Fibroblast of upper back skin (primary cell): ENCODE measurements around the gene TRIM32.

Experiments
- DNase-seq: peaks from one replicate; pipeline ENCODE4 v3.0.0-alpha.2; 2013

TRIM32 gene, protein sequence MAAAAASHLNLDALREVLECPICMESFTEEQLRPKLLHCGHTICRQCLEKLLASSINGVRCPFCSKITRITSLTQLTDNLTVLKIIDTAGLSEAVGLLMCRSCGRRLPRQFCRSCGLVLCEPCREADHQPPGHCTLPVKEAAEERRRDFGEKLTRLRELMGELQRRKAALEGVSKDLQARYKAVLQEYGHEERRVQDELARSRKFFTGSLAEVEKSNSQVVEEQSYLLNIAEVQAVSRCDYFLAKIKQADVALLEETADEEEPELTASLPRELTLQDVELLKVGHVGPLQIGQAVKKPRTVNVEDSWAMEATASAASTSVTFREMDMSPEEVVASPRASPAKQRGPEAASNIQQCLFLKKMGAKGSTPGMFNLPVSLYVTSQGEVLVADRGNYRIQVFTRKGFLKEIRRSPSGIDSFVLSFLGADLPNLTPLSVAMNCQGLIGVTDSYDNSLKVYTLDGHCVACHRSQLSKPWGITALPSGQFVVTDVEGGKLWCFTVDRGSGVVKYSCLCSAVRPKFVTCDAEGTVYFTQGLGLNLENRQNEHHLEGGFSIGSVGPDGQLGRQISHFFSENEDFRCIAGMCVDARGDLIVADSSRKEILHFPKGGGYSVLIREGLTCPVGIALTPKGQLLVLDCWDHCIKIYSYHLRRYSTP

DNA sequence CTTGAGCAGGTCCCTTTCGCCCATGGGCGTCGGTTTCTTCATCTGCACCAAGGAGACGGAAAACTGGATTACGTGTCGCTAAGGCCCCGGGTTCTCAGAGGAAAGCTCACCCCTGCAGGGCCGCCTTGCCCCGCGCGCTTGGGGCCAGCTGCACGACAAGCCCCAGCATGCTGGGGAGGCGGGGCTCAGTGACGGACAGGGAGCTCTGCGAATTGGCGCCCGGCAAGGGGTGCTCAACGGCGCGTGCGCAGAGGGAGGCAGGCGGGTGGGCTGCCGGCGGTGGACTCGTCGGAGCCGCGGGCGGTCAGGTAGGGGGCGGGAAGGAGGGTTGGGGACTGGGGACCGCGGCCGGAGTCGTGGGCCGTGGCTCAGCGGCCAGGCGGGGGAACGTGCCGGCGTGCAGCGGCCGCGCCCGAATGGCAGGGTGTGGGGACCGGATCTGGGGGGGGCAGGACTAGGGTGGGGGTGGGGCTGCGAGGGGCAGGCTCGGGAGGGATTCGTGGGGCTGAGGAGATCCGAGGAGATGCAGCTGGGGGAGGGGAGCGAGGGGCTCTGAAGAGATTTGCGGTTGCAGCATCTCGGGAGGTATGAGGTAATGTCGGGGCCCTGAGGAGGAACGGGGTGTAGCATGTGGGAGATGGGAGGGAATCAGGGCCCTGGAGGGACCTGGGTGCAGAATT is at the start of gene TRIM32:
TSS of gene TRIM32 (plus strand) at position 232 of the 680 bp plus-strand sequence. CDS start 10,438 bp downstream, outside the sequence.
- peak; percentile 86 for DNase-seq

DNA sequence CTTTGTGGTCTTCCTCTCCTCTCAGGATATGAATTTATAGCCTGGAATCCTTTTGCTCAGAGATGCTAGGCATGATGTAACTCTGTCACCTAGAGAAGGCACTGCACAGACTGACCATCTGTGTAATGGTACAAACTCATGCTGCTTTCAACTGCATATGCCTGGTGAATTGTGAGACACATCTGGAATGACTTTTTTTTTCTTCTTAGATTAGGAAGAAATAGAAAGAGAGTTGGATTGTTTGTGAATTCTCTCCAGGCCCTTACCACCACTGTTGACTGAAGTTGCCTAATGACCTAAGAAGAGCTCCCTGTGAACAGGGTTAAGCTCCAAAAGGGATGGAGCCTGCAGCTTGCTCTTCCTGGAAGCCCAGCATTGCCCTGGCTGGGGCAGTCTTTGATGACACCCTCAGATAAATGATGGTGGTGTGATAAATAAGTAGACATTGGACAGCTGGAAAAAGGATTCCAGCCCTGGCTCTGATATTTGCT is 47.8 kb upstream of the TRIM32 start:
- DNase-seq: peak; percentile 87

DNA sequence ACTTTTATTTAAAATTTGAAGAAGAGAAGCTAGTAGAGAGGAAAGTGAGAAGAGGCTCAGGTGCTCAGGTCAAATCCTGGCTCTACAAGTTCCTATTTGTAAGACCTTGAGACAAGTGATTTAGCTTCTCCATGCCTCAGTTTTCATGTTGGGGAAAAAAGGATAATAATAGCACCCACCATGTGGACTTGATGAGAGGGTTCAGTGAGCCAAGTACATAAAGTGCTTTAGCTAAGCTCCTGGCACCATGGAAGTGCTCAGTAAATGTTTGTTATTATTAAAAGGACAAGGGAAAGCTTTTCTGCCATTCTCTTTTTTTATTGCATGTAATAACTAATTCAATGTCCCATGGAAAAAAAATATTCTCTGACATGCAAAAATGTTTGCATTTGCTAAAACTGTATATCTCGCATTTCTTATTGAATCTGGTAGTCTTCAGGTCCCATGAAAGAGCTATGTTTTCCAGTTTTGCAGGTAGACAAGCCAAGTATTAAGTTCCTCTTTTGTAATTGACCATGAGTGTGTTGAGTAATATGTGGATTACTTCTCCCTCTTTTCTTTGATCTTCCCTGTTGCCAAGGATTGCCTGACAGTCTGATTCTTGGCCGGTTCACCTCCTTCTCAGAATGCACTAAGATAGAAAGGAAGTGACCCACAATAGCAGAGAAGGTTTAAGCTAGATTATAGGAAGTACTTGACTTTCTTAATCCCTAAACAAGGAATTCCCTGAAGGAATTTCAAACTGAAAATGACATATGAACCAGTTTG is 45.6 kb upstream of the TRIM32 start:
- DNase-seq: peak; percentile 46

DNA sequence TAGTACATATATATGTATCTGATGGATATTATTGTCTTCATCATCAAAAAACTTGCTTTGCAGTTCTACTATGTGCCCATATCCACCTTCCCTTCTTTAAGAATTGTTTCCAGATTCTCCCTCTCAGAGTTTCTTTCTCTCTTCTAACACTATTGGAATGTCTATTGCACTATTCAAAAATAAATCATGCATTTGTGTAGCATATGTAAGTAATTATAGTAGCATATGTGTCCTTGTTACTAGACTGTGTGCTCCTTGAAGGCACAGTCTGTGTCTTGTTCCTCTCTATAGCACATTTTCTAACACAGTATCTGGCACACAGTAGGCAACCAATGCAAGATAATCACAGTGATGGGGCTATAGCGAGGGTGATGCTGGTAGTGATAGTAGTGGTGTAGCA is 43.4 kb upstream of the TRIM32 start:
- peak; percentile 84 for DNase-seq

DNA sequence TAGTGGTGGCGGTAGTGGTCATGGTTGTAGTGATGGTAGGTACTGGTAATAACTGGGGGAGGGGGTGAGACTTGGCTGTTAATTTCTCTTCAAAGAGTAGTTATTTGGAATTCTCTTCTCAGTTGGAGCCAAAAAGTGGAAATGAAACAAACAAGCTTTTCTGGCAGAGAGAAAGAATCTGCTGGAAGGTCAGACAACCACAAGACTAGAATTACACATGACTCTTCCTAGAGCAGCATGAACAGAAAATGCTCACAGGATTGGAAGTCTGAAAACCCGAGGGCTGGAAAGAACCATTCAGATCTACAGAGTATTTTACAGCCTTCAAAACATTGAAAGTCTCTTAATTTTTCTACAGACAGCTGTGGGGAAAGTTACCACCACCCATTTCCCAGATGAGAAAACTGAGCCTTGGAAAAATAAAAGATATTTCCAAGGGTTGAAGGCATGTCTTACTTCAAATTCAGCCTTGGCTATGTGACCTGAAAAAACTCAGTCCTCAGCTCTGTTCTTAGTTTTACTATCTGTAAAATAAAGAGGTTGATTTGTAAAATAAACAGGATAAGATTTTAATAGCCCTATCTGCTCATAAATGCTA is 42.9 kb upstream of the TRIM32 start:
- peak; percentile 92 for DNase-seq

DNA sequence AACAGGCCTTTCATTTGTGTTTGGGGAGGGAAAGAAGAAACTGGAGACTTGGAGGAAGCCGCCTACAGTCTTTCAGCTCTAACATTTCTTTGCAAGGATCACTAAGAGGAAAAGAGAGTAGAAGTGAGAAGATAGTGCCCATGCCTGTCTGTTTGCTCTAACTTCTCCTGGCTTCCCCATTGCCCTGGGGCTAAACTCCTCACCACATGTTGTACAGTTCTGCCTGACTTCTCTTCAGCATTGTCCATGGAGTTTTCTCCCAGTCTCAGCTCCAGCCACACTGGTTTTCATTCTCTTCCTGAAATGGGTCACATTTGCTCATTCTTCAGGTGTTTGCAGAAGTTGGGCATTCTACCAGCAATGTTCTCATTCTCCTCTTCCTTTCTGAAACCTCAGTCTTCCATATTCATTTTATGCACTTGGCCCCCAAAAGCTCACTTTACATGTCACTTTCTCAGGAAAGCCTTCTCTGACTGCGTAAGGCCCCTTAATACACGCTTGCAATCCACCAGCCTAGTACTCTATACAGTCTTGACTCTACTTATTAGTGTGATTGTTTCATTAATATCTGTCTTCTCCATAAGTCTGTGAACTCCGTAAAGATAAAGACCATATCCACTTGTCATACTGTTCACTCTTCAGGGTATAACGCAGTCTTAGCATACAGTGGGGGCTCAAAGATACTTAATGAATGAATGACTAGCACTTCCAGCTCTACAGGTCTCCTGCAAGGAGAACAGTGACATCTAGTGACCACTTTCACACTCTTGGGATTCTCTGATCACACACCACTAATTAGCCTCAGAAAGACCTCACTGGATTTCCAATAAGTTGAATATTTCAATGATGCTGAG is 40.2 kb upstream of the TRIM32 start:
- DNase-seq: peak; percentile 73

DNA sequence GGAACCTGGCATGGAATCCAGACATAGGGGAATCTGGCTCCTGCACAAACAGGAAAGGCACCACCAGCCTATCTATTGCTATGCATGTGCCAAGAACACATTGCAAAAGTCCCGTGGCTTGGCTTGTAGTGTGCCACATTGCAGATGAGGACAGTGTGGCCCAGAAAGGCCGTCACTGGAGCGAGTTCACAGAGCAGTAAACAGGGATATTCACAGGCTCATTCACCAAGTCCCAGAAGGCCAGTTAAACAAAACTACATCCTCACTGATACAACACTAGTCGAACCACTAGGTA is 39.6 kb upstream of the TRIM32 start:
- DNase-seq: no peak

DNA sequence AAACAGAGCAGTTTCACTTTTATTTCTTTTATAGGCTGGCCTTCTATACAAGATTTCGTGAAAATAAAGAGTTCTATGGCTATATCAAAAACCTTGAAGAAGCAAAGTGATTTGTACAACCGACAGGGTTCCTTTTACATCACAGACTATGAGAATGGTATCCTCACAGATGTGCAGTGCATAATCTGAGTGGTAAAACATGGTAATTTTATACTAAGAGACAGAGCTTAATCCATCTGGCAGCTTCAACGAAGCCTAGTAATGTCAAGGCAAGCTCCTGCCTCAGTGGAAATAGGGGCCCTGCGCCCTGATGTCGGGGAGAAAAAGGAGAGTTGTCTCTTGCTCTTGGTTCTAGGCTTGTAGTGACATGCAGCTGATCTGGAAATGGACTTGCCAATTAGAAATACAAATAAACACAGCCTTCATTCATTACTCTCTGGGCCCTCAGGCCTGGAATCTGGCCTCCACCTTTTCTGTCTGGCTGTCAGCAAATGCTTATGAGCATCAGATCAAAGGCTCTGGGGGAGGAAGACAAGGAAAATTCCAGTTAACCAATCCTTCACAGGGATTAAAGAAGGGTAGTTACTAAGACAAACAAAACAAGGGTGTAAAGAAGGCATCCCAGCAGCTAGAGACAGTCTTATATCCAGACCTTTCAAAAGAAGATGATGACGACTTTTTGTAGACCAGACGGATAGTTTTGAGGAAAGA is 33.6 kb upstream of the TRIM32 start:
- DNase-seq: no peak

DNA sequence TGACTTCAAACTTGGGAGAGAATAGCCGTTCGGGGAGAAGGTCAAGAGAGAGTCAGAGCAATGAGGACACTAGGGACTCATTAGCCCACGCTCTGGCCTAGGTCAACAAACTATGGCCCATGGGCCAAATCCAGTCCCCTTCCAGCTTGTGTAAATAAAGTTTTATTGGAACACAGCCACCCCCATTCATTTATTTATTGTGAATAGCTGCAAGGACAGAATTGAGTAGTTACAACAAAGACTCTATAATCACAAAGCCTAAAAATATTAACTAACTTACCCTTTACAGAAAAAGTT is 33.1 kb upstream of the TRIM32 start:
- DNase-seq: no peak

DNA sequence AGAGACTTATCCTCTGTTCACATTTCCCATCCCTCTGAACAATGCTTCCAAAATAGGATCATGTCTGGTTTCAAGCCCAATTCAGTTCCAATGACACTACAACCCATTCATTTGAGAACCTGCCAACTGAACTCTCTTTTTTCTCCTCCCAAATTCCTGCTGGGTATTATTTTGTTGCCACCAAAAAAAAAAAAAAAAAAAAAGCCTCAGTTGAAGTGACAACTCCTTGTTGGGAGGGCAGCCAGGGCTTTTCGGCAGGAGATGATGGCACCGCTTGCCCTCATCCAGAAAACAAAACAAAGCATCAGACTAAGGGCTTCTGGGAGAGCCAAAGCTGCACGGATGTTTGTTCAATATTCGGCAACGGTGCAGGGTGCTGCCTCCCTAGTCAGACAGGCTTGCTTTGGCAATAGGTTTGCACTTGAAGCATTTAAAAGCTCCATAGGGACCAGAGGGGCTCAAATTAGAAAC is 30.6 kb upstream of the TRIM32 start:
- DNase-seq: no peak

DNA sequence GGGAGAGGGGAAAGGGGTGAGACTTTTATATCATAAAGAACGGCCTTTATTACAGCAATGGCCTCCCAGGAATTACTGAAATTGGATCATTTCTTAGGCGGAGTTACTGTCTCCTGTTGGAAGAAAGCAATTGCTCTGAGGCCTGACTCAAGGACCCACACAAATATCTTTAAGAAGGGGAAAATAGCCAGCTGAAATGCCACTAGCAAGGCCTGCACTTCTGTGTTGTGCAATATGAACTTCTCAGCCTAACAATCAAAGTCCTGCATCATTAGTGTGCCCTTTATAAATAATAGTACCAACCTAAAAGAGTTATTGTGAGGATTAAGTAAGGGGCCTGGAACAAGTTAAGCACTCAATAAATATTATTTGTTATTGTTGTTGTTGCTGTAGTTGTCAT is 30.1 kb upstream of the TRIM32 start:
- DNase-seq: no peak

DNA sequence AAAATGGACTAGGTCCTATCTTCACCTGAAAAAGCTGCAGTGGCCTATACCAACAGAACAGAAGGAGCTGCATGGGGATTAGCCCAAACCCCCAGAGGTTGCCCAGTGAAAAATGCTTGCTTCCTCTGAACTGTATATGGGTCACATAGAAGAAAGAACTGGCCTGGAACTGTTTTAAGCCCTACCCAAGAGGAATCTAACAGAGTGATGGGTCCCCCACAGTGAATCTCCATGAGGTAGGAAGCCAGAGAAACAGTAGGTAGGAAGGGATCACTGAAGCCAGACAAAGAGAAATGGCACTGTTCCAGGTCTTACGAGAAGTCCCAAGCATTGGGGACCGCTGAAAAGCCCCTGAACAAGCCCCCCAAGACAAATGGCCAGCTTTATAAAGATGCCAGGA is 28.8 kb upstream of the TRIM32 start:
- no peak for DNase-seq

DNA sequence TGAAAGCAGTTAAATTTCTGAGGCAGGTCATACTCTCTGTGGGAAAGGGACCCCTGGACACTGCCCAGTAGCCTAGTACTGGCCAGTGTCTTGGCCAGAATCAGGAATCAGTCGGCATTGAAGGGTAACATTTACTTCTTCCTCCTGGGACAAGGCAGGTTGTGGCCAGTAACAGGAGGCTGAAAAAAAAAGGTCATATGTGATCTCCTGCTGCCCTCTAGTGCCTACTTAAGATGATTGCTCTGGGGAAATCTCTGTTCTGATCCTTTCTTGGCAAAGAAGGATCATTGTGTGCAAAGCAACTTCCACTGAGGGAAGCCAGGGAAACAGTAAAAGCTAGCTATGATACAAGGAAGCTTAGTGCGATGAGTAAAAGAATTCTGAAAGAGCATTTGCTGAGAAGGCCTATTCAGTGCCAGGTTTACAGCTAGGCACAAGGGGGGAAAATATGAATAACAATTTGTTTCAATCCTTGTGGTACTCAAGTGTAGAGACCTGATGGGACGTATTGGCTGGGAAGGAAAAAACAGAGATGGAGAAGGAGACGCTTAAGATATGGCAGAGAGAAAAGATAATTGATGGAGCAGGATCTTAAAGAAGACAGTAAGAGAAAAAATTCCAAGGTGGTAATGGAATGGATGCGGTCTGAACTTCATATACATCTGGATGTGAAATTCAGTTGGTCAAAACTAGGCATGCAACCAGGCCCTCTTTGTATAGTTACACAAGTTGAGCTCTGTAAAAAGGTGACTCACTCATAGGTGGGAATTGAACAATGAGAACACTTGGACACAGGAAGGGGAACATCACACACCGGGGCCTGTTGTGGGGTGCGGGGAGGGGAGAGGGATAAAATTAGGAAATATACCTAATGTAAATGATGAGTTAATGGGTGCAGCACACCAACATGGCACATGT is 25.8 kb upstream of the TRIM32 start:
- peak; percentile 82 for DNase-seq

DNA sequence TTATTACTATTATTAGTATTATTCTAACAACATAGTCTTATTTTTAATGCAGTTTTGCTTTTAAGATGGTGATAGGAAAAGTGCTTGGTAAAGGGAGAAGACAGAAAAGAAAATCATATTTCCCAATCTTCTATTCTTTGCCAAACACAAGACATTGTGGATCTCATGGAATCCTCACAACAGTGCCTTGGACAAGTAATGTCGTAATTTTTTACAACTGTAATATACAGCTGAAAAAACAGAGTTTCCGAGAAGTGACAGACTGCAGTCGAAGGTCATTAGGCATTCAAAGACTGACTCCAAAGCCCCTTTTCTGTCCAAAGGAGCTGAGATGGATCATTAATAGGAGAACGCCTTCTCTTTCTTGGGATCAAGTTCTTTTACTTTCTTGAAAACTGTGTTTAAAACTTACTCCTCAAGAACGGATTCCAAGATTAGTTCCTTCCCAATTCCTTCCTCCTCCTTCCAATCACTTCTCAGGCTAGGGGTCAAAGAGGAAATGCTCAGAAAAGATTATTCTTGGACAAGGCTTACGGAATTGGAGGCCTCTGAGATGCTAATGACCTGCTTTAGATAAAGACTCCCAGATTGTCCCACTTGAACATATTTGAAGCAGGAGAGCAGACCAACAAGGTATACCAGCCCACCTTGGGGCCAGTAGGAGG is 24.3 kb upstream of the TRIM32 start:
- no peak for DNase-seq

DNA sequence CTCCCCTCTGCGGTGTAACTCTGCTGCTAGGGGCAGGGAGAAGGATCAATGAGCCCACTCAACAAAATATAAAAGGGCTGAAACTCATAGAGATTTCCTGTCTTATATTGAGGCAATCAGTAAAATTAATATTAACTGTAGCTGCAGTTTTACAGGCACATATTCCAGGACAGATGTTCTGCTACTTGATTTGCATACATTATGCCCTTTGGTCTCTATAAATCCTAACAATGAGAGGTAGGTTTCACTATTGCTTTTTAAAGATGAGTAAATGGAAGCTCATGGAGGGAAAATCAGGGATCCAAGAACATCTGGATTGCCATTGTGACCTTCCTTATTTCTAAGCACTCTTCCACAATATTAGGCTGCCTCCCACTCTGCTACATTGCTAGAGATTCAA is 23.5 kb upstream of the TRIM32 start:
- no peak for DNase-seq

DNA sequence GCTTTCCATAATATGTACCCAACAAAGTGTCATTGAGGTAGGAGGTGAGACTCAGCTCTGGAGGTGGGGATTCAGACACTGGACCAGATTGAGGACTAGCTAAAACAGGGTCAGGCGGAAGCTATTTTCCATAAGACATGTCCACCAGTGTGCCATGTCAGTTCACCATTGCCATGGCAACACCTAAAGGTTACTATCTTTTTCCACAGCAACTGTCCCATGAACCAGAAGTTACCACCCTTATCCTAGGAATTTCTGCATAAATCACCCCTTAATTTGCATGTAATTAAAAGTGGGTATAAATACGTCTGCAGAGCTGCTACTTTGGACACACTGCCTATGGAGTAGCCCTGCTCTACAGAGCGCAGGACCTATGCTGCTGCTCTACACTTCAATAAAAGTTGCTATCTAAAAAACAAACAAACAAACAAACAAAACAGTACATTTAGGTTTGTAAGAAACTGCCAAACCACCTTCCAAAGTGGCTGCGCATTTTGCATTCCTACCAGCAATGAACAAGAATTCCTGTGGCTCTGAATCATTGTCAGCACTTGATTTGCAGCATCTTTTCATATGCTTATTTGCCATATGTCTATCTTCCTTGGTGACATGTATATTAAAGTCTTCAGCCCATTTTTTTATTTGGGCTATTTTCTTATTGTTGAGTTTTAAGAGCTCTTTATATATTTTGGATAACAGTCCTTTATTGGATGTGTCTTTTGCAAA is 18.0 kb upstream of the TRIM32 start:
- peak; percentile 51 for DNase-seq

DNA sequence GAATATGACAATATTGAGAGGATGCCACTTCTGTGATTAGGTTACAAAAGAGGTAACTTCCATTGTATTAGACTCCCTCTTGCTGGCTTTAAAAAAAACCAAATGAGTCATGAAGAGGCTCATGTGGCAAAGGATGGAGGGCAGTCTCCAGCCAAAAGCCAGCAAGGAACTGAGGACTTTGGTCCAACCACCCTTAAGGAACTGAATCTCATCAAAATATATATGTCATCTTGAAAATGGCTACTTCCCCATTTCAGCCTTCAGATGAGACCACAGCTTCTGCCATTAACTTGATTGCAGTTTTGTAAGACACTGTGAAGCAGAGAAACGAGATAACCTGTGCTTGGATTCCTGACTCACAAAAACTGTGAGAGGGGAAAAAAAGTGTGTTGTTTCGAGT is 15.5 kb upstream of the TRIM32 start:
- DNase-seq: no peak

DNA sequence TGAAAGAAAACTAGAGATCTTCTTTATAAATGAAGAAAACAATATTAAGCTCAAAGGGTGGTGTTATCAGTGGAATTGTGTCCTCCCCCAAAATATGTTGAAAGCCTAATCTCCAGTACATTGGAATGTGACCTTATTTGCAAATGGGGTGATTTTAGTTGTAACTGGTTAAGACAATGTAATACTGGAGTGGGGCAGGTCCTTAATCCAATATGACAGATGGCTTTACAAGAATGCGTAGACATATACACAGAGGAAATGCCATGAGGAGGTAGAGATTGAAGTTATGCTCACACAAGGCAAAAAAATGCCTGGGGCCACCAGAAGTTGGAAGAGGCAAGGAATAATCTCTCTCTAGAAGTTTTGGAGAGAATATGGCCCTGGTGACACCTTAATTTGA is 13.7 kb upstream of the TRIM32 start:
- DNase-seq: peak; percentile 11
